Activated T-helper 17 cell treated with anti-CD3 and anti-CD28 coated beads, Interleukin-2, amount 50 U/mL, for 72 hours (primary cell): ENCODE results near the gene DNAAF3. TPM values are rescaled to one million over a fixed set of nuclear protein-coding genes. Genes with fewer than 3 reads are reported as not detected.
"Not testable (repeated sequence)": the region's sequence is repeated elsewhere in the genome, so short reads cannot be mapped to it uniquely, and the experiment has no call there.

Experiments
- ATAC-seq: fragments of 150-1000 bp; cut with Tn5 transposase; replicated peaks from 2 replicates; pipeline ENCODE4 v1.10.0; 2021; ENCODE audit warnings: mild to moderate bottlenecking, moderate library complexity
- H3K27ac Mint-ChIP-seq: one replicate; pipeline ENCODE4 v1.8.0; 2022; ENCODE audit warnings: mixed read lengths
- H3K27me3 Mint-ChIP-seq: one replicate; pipeline ENCODE4 v1.8.0; 2022; ENCODE audit warnings: mixed read lengths
- H3K36me3 Mint-ChIP-seq: one replicate; pipeline ENCODE4 v1.8.0; 2022; ENCODE audit warnings: low read depth, mild to moderate bottlenecking, mixed read lengths
- H3K4me1 Mint-ChIP-seq: one replicate; pipeline ENCODE4 v1.8.0; 2022; ENCODE audit warnings: mixed read lengths
- H3K4me3 Mint-ChIP-seq: one replicate; pipeline ENCODE4 v1.8.0; 2022; ENCODE audit warnings: mild to moderate bottlenecking, mixed read lengths
- H3K9me3 Mint-ChIP-seq: one replicate; pipeline ENCODE4 v1.8.0; 2022; ENCODE audit warnings: mixed read lengths
- total RNA-seq, 2 donors: library from RNA; stranded (reverse); gene quantifications; one replicate each; pipeline ENCODE4 v1.2.3, GENCODE V29; 2022

The DNAAF3 gene
- total RNA-seq, 2 donors from 2014 or later: 0.35 TPM; not detected in 1

DNA sequence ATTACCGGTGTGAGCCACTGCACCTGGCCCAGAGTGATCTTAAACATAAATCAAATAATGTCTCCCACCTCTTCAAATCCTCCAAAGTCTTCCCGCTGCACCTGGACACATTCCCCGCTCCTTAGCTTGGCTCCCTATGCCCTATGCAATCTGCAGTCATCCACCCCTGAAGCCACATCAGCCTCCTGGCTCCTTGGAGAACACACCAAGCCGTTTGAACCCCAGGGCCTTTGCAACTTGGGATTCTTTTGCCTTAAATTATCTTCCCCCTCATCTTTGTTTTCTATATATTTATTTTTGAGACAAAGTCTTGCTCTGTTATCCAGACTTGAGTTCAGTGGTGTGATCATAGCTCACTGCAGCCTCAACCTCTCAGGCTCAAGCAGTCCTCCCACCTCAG lies 2.7 kb upstream of the DNAAF3 start:
- H3K9me3 Mint-ChIP-seq: no peaks in the 10 kb centered on the region
- peaks cover 10% of the 10 kb centered on the region for H3K36me3 Mint-ChIP-seq
- H3K27me3 Mint-ChIP-seq: peaks cover 55% of the 10 kb centered on the region
- H3K27ac Mint-ChIP-seq: no peak overlapping the region
- no peak overlapping the region for H3K4me3 Mint-ChIP-seq
- peaks cover 10% of the 10 kb centered on the region for H3K4me1 Mint-ChIP-seq
- ATAC-seq: no peak

GRCh38 chr19:55165952-55166529 lies 372 bp downstream of the DNAAF3 start:
- peaks cover 10% of the 10 kb centered on the region for H3K4me1 Mint-ChIP-seq
- H3K9me3 Mint-ChIP-seq: no peaks in the 10 kb centered on the region
- peak overlapping the region; percentile 61 for H3K4me3 Mint-ChIP-seq
- peaks cover 10% of the 10 kb centered on the region for H3K36me3 Mint-ChIP-seq
- H3K27me3 Mint-ChIP-seq: peaks cover 41% of the 10 kb centered on the region
- peak; percentile 15 for ATAC-seq
- H3K27ac Mint-ChIP-seq: peak overlapping the region; percentile 5

GRCh38 chr19:55161571-55162322 lies 4.7 kb downstream of the DNAAF3 start:
- no peak for ATAC-seq
- Mint-ChIP-seq H3K27me3 (peaks cover 21% of the 10 kb centered on the region), H3K36me3 (peaks cover 6% of the 10 kb centered on the region), H3K4me1 (peaks cover 6% of the 10 kb centered on the region), H3K9me3 (no peaks in the 10 kb centered on the region), H3K4me3 (no peak overlapping the region), H3K27ac (no peak overlapping the region)

- Mint-ChIP-seq H3K36me3 (no peaks in the 10 kb centered on the region), H3K27me3 (peaks cover 16% of the 10 kb centered on the region), H3K4me1 (no peaks in the 10 kb centered on the region), H3K4me3 (no peak overlapping the region), H3K27ac (no peak overlapping the region), H3K9me3 (no peaks in the 10 kb centered on the region)
- ATAC-seq: no peak
Observed at GRCh38 chr19:55160986-55161365, 5.4 kb downstream of the DNAAF3 start.

DNA sequence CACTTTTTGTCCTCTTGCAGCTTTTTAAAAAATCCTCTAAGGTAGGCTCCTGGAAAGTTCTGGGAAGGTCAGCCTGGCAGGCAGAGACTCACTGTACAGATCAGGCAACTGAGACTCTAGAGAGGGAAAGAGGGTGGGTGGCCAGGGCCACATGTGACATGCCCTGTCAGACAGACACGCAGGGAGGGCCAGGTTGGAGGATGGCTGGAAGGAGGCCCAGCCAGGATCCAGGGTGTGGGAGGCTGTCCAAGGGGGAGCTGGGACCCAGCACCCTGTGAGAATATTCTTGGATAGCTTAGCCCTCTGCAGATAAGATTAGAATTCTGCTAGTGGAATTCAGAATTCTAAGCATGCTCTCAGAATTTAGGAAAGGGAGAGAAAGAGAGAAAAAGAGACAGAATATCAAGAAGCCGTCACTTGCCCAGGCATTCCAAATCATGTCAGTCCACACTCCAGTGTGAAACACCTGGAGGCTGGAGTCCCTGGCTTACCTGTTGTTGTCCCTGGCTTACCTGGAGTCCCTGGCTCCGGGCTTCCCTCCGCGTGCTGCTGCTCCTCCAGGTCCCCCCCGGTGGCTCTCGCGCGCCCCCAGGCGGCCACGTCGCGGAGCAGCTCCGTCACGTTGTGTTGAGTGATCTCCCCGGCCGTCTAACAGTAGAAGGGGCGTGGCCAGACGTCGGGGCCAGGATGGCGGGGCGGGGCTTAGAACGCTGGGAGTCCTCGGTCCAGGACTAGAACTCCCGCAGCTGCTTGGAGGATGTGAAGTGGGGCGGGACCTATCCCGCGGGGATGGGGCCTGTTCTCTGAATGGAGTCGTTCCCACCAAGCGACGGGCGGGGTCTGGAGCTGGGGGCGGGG lies 6.1 kb downstream of the DNAAF3 start:
- H3K4me1 Mint-ChIP-seq: no peaks in the 10 kb centered on the region
- ATAC-seq: peak; percentile 99

DNA sequence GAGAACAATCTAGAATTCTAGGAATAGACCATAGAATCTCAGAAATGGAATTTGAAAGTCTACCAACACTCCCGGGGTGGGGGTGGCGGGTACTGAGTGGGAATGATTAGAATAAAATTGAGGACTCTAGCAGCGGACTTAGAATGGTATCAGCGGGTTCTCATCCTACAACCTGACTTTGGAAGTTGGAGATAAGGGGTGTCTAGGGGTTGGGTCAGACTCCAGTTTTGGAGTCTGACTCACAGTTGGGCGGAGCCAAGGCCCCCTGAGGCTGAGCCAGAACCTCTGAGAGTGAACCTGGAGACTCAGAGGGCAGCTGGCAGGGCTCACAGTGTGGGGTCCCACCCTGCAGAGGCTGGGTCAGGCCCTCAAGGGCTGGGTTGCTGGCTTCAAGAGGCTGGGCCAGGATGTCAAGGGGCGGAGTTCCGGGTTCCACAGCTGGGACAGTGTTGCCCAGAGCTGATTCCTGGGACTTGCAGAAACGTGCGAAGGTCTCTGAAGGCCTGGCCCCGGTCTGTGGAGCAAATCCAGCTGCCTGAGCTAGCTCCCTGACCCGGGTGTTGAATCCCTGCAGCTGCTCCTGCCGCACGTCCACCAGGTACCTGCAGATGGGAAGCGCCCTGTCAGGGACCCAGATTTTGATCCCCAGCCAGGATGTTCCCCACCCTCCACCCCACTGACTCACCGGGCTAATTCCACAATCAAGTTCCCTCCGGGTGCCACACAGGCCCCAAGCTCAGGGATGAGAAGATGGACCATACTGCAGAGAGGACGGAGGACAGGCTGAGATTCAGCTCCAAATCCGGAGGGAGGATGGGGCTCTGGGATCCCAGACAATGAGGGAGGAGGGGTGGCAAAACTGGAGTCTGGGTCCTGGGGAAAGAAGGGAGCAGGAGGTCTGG lies 7.3 kb downstream of the DNAAF3 start:
- H3K9me3 Mint-ChIP-seq: no peaks in the 10 kb centered on the region
- H3K27ac Mint-ChIP-seq: no peak overlapping the region
- ATAC-seq: no peak

More for the DNA sequence above, 6.1 kb downstream of the DNAAF3 start:
- no peak overlapping the region for H3K4me3 Mint-ChIP-seq
- H3K9me3 Mint-ChIP-seq: no peaks in the 10 kb centered on the region
- peaks cover 12% of the 10 kb centered on the region for H3K27me3 Mint-ChIP-seq
- H3K36me3 Mint-ChIP-seq: no peaks in the 10 kb centered on the region
- H3K27ac Mint-ChIP-seq: no peak overlapping the region

DNA sequence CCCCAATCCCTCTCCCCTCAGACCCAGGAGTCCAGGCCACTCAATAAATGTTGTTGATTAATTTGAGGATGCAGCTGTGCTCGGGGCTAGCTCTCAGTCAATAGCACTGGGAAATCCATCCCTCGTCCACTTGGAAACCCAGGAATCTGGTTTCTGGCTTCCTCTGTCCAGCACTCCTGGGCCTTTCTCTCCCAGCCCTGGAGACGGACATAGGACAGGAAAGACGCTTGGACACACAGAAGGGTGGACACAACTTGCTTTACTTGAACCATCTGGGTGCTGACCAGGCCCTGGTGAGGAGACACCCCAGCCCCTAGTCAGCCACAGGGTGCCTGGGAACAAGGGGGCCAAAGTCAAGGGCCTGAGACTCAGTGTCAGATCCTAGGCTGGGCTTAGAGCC lies 8.0 kb downstream of the DNAAF3 start:
- H3K4me3 Mint-ChIP-seq: no peak overlapping the region
- no peak for ATAC-seq
- no peak overlapping the region for H3K27ac Mint-ChIP-seq
- H3K9me3 Mint-ChIP-seq: peaks cover 3% of the 10 kb centered on the region
- H3K27me3 Mint-ChIP-seq: peaks cover 4% of the 10 kb centered on the region
- no peaks in the 10 kb centered on the region for H3K36me3 Mint-ChIP-seq
- H3K4me1 Mint-ChIP-seq: peaks cover 11% of the 10 kb centered on the region

More for the DNA sequence above, 7.3 kb downstream of the DNAAF3 start:
- Mint-ChIP-seq H3K36me3 (no peaks in the 10 kb centered on the region), H3K27me3 (peaks cover 9% of the 10 kb centered on the region), H3K4me1 (peaks cover 6% of the 10 kb centered on the region), H3K4me3 (no peak overlapping the region)

DNA sequence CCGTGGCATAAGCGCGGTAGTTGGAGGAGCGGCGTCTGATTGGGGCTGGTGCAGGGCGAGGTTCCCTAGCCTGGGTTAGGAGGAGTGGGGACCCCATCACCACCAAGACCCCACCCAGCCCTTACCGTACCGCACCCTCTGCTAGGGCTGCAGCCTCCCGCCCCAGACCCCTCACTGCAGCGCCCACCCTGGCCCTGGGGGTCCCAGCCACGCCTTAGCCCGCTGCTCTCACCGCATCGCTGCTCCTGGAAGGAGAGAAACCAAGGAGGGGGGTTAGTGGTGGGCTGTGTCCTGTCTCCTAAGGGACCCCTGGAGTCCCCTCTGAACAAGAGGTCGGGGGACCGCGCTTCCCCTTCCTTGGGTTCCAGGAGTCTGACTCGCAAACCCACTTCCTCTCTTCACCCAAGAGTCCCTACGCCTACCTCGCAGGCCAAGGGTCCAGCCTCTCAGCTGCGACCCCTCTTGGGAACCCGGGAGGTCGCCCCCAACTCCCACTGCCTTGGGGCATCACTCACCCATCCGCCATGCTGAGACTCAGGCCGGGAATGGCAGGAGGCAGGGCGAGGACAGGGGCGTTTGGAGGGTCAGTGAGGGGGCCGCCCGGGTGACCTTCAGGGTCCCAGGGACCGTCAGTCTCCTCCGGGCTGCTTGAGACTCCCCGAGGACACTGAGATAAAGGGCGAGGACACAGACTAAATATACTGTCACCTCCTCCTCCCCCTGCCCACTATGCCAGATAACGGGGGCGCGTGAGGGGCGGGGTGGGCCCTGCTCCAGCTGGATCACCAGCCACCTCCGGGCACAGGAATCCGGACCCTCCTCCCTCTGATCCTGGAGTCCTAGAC lies 9.1 kb downstream of the DNAAF3 start, which contains the start of gene TNNI3:
Gene TNNI3, minus strand, starts transcription at position 669 of the 845 bp plus-strand sequence. Its CDS starts 143 bp downstream, at position 526.
- Mint-ChIP-seq H3K27ac (no peak within 1 kb of the TSS), H3K9me3 (peaks cover 4% of the 10 kb centered on the region), H3K4me3 (no peak within 1 kb of the TSS), H3K36me3 (no peaks in the 10 kb centered on the region), H3K4me1 (peaks cover 11% of the 10 kb centered on the region), H3K27me3 (peaks cover 4% of the 10 kb centered on the region)
- no peak for ATAC-seq

GRCh38 chr19:55156202-55157063 lies 10.0 kb downstream of the DNAAF3 start:
- peaks cover 17% of the 10 kb centered on the region for H3K4me1 Mint-ChIP-seq
- peaks cover 11% of the 10 kb centered on the region for H3K9me3 Mint-ChIP-seq
- H3K27me3 Mint-ChIP-seq: peaks cover 4% of the 10 kb centered on the region
- no peak overlapping the region for H3K27ac Mint-ChIP-seq
- H3K4me3 Mint-ChIP-seq: no peak overlapping the region
- ATAC-seq: no peak
- no peaks in the 10 kb centered on the region for H3K36me3 Mint-ChIP-seq

DNA sequence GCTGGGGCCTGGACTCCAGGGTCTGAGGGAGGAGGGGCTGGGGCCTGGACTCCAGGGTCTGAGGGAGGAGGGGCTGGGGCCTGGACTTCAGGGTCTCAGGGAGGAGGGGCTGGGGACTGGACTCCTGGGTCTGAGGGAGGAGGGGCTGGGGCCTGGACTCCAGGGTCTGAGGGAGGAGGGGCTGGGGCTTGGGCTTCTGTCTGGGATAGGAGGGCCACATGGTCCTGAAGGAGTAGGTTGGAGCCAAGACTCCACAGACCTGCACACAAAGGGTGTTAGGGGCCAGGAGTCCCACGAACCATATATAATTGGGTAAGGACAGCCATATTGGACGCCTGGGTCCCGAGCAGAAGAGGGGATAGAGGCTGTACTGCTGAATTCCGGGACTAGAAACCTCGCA lies 10.6 kb downstream of the DNAAF3 start:
- H3K4me3 Mint-ChIP-seq, H3K27ac Mint-ChIP-seq, H3K27me3 Mint-ChIP-seq, ATAC-seq, H3K36me3 Mint-ChIP-seq: not testable (repeated sequence)
- H3K9me3 Mint-ChIP-seq: peaks cover 13% of the 10 kb centered on the region
- peaks cover 17% of the 10 kb centered on the region for H3K4me1 Mint-ChIP-seq

- no peak for ATAC-seq
- Mint-ChIP-seq H3K9me3 (peaks cover 13% of the 10 kb centered on the region), H3K4me1 (peaks cover 17% of the 10 kb centered on the region), H3K36me3 (no peaks in the 10 kb centered on the region), H3K27me3 (peaks cover 11% of the 10 kb centered on the region), H3K4me3 (no peak overlapping the region), H3K27ac (no peak overlapping the region)
Observed at GRCh38 chr19:55153652-55154264, 12.7 kb downstream of the DNAAF3 start.

- no peak for ATAC-seq
- H3K27ac Mint-ChIP-seq: peak overlapping the region; percentile 47
- no peaks in the 10 kb centered on the region for H3K36me3 Mint-ChIP-seq
- no peak overlapping the region for H3K4me3 Mint-ChIP-seq
- H3K27me3 Mint-ChIP-seq: peaks cover 19% of the 10 kb centered on the region
- H3K4me1 Mint-ChIP-seq: peaks cover 17% of the 10 kb centered on the region
- peaks cover 13% of the 10 kb centered on the region for H3K9me3 Mint-ChIP-seq
Observed at GRCh38 chr19:55152017-55152416, 14.4 kb downstream of the DNAAF3 start.
